Lower leg skin (tissue), 3 donors: Measurements from ENCODE around the gene SAMD10.
"Not testable (repeated sequence)": the region's sequence is repeated elsewhere in the genome, so short reads cannot be mapped to it uniquely, and the experiment has no call there.

Experiments used
- POLR2A ChIP-seq, 2 donors: fragments of 450-650 bp; IDR thresholded peaks; one replicate each; pipeline ENCODE4 v1.6.1; 2016 to 2017; ENCODE audit warnings: antibody characterized with exemption in 2 of 2, mild to moderate bottlenecking in 1 of 2, moderate library complexity in 1 of 2
- TF ChIP-seq, protein P1 (sequence below), 3 donors: fragments of 450-650 bp; IDR thresholded peaks; one replicate each; pipeline ENCODE4 v1.5.1; 2016; ENCODE audit warnings: antibody characterized with exemption in 3 of 3, mild to moderate bottlenecking in 3 of 3, moderate library complexity in 2 of 3

DNA sequence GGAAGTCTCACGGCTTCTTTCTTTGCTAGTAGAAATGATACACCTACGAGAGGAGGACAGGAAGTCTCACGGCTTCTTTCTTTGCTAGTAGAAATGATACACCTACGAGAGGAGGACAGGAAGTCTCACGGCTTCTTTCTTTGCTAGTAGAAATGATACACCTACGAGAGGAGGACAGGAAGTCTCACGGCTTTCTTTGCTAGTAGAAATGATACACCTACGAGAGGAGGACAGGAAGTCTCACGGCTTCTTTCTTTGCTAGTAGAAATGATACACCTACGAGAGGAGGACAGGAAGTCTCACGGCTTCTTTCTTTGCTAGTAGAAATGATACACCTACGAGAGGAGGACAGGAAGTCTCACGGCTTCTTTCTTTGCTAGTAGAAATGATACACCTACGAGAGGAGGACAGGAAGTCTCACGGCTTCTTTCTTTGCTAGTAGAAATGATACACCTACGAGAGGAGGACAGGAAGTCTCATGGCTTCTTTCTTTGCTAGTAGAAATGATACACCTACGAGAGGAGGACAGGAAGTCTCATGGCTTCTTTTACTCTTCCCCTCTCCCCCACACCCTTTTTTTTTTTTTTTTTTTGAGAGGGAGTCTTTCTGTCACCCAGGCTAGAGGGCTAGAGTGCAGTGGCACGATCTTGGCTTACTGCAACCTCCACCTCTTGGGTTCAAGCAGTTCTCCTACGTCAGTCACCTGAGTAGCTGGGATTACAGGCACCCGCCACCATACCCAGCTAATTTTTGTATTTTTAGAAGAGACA is 33.1 kb upstream of the SAMD10 start:
- TF ChIP-seq, protein P1, sequence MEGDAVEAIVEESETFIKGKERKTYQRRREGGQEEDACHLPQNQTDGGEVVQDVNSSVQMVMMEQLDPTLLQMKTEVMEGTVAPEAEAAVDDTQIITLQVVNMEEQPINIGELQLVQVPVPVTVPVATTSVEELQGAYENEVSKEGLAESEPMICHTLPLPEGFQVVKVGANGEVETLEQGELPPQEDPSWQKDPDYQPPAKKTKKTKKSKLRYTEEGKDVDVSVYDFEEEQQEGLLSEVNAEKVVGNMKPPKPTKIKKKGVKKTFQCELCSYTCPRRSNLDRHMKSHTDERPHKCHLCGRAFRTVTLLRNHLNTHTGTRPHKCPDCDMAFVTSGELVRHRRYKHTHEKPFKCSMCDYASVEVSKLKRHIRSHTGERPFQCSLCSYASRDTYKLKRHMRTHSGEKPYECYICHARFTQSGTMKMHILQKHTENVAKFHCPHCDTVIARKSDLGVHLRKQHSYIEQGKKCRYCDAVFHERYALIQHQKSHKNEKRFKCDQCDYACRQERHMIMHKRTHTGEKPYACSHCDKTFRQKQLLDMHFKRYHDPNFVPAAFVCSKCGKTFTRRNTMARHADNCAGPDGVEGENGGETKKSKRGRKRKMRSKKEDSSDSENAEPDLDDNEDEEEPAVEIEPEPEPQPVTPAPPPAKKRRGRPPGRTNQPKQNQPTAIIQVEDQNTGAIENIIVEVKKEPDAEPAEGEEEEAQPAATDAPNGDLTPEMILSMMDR (IDR thresholded peaks at IDR 0.05) = not testable (repeated sequence)
- not testable (repeated sequence) for TF ChIP-seq POLR2A (IDR thresholded peaks at IDR 0.05)
